Measurements from ENCODE around the gene IL21R.

DNA sequence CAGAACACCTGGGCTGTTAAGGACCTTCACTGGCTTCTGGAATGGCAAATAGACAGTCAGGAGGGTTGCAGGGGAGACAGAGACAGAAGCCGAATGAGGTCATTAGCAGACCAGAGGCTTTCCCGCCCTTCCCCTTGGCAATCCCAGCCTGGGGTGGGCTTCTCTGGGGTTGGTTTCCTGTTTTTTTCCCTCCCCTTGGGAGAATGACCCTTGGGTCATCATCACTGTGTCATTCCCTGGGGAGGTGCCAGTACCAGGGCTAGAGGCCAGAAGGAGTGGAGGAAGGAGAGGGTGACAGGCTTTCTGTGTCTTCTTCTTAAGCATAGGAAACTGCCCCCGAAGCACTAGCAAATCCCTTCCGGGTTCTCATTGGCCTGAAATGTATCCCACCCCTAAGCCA lies 42.9 kb upstream of the IL21R start:
- TF ChIP-seq, protein P1, sequence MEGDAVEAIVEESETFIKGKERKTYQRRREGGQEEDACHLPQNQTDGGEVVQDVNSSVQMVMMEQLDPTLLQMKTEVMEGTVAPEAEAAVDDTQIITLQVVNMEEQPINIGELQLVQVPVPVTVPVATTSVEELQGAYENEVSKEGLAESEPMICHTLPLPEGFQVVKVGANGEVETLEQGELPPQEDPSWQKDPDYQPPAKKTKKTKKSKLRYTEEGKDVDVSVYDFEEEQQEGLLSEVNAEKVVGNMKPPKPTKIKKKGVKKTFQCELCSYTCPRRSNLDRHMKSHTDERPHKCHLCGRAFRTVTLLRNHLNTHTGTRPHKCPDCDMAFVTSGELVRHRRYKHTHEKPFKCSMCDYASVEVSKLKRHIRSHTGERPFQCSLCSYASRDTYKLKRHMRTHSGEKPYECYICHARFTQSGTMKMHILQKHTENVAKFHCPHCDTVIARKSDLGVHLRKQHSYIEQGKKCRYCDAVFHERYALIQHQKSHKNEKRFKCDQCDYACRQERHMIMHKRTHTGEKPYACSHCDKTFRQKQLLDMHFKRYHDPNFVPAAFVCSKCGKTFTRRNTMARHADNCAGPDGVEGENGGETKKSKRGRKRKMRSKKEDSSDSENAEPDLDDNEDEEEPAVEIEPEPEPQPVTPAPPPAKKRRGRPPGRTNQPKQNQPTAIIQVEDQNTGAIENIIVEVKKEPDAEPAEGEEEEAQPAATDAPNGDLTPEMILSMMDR (IDR thresholded peaks at IDR 0.05; ENCODE audit: insufficient read depth, low read length), result no peak
- TF ChIP-seq GABPA (IDR thresholded peaks at IDR 0.05; ENCODE audit: low read depth) (no peak), POLR2AphosphoS5 (IDR thresholded peaks at IDR 0.05; ENCODE audit: low read depth) (no peak)
- TF ChIP-seq, protein P2, sequence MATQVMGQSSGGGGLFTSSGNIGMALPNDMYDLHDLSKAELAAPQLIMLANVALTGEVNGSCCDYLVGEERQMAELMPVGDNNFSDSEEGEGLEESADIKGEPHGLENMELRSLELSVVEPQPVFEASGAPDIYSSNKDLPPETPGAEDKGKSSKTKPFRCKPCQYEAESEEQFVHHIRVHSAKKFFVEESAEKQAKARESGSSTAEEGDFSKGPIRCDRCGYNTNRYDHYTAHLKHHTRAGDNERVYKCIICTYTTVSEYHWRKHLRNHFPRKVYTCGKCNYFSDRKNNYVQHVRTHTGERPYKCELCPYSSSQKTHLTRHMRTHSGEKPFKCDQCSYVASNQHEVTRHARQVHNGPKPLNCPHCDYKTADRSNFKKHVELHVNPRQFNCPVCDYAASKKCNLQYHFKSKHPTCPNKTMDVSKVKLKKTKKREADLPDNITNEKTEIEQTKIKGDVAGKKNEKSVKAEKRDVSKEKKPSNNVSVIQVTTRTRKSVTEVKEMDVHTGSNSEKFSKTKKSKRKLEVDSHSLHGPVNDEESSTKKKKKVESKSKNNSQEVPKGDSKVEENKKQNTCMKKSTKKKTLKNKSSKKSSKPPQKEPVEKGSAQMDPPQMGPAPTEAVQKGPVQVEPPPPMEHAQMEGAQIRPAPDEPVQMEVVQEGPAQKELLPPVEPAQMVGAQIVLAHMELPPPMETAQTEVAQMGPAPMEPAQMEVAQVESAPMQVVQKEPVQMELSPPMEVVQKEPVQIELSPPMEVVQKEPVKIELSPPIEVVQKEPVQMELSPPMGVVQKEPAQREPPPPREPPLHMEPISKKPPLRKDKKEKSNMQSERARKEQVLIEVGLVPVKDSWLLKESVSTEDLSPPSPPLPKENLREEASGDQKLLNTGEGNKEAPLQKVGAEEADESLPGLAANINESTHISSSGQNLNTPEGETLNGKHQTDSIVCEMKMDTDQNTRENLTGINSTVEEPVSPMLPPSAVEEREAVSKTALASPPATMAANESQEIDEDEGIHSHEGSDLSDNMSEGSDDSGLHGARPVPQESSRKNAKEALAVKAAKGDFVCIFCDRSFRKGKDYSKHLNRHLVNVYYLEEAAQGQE (IDR thresholded peaks at IDR 0.05; ENCODE audit: insufficient replicate concordance, low read depth), result no peak
